Suprapubic skin (tissue), 4 donors: ENCODE measurements around the gene FKBP1A. TPM values are rescaled to one million over a fixed set of nuclear protein-coding genes. Genes with fewer than 3 reads are reported as not detected.

ENCODE experiments used
- DNase-seq, 2 donors: peaks; one replicate each; pipeline ENCODE4 v3.0.0-alpha.2; 2019; ENCODE audit warnings: low spot score in 2 of 2
- H3K27ac ChIP-seq: fragments of 200-600 bp; sonication (generic); one replicate; pipeline ENCODE4 v1.5.1; 2019
- H3K27me3 ChIP-seq: fragments of 200-600 bp; sonication (generic); one replicate; pipeline ENCODE4 v1.5.1; 2019
- H3K36me3 ChIP-seq: fragments of 200-600 bp; sonication (generic); one replicate; pipeline ENCODE4 v1.5.1; 2019
- H3K4me1 ChIP-seq: fragments of 200-600 bp; sonication (generic); one replicate; pipeline ENCODE4 v1.5.1; 2019
- H3K4me3 ChIP-seq: fragments of 200-600 bp; sonication (generic); one replicate; pipeline ENCODE4 v1.5.1; 2019; ENCODE audit warnings: mild to moderate bottlenecking
- H3K9me3 ChIP-seq: fragments of 200-600 bp; sonication (generic); one replicate; pipeline ENCODE4 v1.5.1; 2019
- EP300 ChIP-seq: sonication (generic); formaldehyde crosslinking; IDR thresholded peaks from one replicate; pipeline ENCODE4 v1.6.1; 2017; ENCODE audit warnings: antibody characterized with exemption
- POLR2A ChIP-seq, 2 donors: fragments of 450-650 bp; IDR thresholded peaks; one replicate each; pipeline ENCODE4 v1.6.1; 2017; ENCODE audit warnings: antibody characterized with exemption in 2 of 2, mild to moderate bottlenecking in 2 of 2, moderate library complexity in 2 of 2
- POLR2AphosphoS5 ChIP-seq, 3 donors: sonication (generic); formaldehyde crosslinking; IDR thresholded peaks; one replicate each; pipeline ENCODE4 v1.6.1; 2017; ENCODE audit warnings: antibody characterized with exemption in 3 of 3
- WGBS: methylation state at CpG from one replicate; pipeline ENCODE4 v1.1.5; 2018; 5-methylcytosine and 5-hydroxymethylcytosine counted together
- total RNA-seq, 4 donors: library from RNA; depleted of rRNA; stranded (reverse); fragments of >200 nt; gene quantifications; one replicate each; pipeline ENCODE4 v1.1.0, GENCODE V29; 2016
- TF ChIP-seq, protein P1 (sequence below), 2 donors: fragments of 200-600 bp in 1 of 2; fragments of 450-650 bp in 1 of 2; sonication (generic) in 1 of 2; IDR thresholded peaks; one replicate each; pipeline ENCODE4 v1.5.1; 2016 to 2019; ENCODE audit warnings: antibody characterized with exemption in 2 of 2, mild to moderate bottlenecking in 1 of 2, moderate library complexity in 1 of 2

The FKBP1A gene
- total RNA-seq, 4 donors from 2014 or later = 100.0 to 151 (median 115) TPM

DNA sequence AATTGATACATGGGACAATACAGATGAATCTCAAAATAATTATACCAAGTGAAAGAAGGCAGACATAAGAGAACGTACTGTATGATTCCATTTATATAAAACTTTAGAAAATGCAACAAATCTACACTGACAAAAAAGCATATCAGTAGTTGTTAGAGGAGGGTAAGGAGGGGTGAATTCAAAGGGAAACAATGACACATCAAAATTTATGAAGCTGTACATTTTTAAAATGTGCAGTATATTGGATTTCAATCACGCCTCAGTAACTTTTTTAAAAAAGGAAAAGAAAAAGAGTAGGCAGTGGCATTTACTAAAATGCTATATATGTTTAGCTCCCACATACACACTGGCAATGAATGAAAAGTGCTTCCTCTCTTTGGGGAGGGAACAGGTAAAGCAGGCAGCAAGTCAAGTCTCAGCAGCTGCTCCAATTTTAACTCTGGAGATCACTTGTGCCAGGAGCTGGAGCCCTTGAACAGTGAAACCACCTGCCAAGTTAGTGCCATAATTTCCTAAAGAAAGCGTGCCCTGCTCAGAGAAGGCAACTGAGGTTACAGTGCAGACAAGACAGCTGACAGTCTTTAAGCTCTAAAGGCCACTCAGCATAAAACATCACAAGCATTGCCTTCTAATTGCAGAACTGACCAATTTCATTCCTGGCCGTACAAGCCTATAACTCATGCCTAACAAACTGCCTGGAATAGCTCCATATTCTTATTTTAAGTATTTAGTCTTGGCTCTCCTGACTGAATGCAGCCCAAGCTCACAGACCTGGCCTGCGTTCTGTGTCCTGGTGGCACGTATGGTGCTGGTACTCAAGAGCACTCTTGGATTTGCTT, 10.9 kb downstream of the FKBP1A start:
- H3K27me3 ChIP-seq = no peaks in the 10 kb centered on the region
- peaks cover 52% of the 10 kb centered on the region for H3K4me1 ChIP-seq
- TF ChIP-seq EP300 (no peak), POLR2AphosphoS5 (IDR thresholded peaks at IDR 0.05) (no peak), POLR2A (IDR thresholded peaks at IDR 0.05) (no peak)
- TF ChIP-seq, protein P1, sequence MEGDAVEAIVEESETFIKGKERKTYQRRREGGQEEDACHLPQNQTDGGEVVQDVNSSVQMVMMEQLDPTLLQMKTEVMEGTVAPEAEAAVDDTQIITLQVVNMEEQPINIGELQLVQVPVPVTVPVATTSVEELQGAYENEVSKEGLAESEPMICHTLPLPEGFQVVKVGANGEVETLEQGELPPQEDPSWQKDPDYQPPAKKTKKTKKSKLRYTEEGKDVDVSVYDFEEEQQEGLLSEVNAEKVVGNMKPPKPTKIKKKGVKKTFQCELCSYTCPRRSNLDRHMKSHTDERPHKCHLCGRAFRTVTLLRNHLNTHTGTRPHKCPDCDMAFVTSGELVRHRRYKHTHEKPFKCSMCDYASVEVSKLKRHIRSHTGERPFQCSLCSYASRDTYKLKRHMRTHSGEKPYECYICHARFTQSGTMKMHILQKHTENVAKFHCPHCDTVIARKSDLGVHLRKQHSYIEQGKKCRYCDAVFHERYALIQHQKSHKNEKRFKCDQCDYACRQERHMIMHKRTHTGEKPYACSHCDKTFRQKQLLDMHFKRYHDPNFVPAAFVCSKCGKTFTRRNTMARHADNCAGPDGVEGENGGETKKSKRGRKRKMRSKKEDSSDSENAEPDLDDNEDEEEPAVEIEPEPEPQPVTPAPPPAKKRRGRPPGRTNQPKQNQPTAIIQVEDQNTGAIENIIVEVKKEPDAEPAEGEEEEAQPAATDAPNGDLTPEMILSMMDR (IDR thresholded peaks at IDR 0.05) = peak in 1 of 2 donors; percentile 1
- no peak overlapping the region for H3K4me3 ChIP-seq
- no peak for DNase-seq
- no peak overlapping the region for H3K27ac ChIP-seq
- no peaks in the 10 kb centered on the region for H3K9me3 ChIP-seq
- no peaks in the 10 kb centered on the region for H3K36me3 ChIP-seq
- WGBS = 46% methylated on average over 6 of the region's 6 CpGs

DNA sequence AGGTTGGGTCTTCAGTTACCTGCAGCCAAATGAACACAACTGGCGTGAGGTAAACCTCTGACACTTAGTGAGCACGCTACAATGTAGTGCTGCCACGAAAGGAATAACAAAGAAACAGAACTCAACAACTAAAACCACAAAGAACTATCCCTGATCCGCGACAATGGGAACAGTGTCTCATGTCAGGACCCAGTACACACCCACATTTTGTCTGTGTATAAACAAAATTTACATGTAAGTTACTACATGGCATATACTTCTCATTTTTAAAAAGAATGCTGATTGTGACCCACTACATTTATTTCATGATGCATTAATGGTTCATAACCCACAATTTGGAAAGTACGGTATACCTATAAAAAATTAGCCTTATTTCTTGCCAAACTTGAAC, 14.1 kb downstream of the FKBP1A start:
- H3K4me1 ChIP-seq = peaks cover 70% of the 10 kb centered on the region
- no peaks in the 10 kb centered on the region for H3K27me3 ChIP-seq
- 78% methylated on average over 6 of the region's 6 CpGs for WGBS
- no peaks in the 10 kb centered on the region for H3K9me3 ChIP-seq
- no peak for DNase-seq
- no peak overlapping the region for H3K27ac ChIP-seq
- TF ChIP-seq POLR2A (IDR thresholded peaks at IDR 0.05) (no peak), POLR2AphosphoS5 (IDR thresholded peaks at IDR 0.05) (no peak), EP300 (no peak)
- TF ChIP-seq, protein P1 (IDR thresholded peaks at IDR 0.05) = no peak
- H3K4me3 ChIP-seq = no peak overlapping the region
- peaks cover 5% of the 10 kb centered on the region for H3K36me3 ChIP-seq

- H3K27ac ChIP-seq = no peak overlapping the region
Measured at GRCh38 chr20:1377984-1378734, 14.7 kb downstream of the FKBP1A start.

GRCh38 chr20:1377341-1377871, 15.4 kb downstream of the FKBP1A start:
- H3K27me3 ChIP-seq = no peaks in the 10 kb centered on the region
- no peak overlapping the region for H3K4me3 ChIP-seq
- TF ChIP-seq POLR2A (IDR thresholded peaks at IDR 0.05) (no peak), EP300 (no peak), POLR2AphosphoS5 (IDR thresholded peaks at IDR 0.05) (no peak)
- TF ChIP-seq, protein P1 (IDR thresholded peaks at IDR 0.05) = no peak
- WGBS = 77% methylated on average over 5 of the region's 5 CpGs
- peaks cover 71% of the 10 kb centered on the region for H3K4me1 ChIP-seq
- DNase-seq = no peak
- no peaks in the 10 kb centered on the region for H3K9me3 ChIP-seq
- H3K27ac ChIP-seq = no peak overlapping the region
- H3K36me3 ChIP-seq = peaks cover 5% of the 10 kb centered on the region

More at GRCh38 chr20:1377984-1378734, 14.7 kb downstream of the FKBP1A start:
- H3K36me3 ChIP-seq = peaks cover 5% of the 10 kb centered on the region
- DNase-seq = no peak
- TF ChIP-seq EP300 = no peak
- no peak for TF ChIP-seq POLR2AphosphoS5 (IDR thresholded peaks at IDR 0.05)
- TF ChIP-seq POLR2A (IDR thresholded peaks at IDR 0.05) = no peak
- TF ChIP-seq, protein P1 (IDR thresholded peaks at IDR 0.05) = no peak
- H3K27me3 ChIP-seq = no peaks in the 10 kb centered on the region
- H3K9me3 ChIP-seq = no peaks in the 10 kb centered on the region
- H3K4me1 ChIP-seq = peaks cover 73% of the 10 kb centered on the region
- 75% methylated on average over 6 of the region's 6 CpGs for WGBS
- no peak overlapping the region for H3K4me3 ChIP-seq
